OCI-LY7 (cell line): ENCODE results near the gene TRANK1. TPM values are rescaled to one million over a fixed set of nuclear protein-coding genes. Genes with fewer than 3 reads are reported as not detected.

ENCODE experiments used
- BruUV-seq: library from RNA; stranded (reverse); fragments of 400-500 nt; replicated peaks from 2 replicates; lab custom pipeline; 2021; lab: Mats Ljungman, UMichigan
- CTCF ChIA-PET: fragments of 300-600 bp; sonication (Branson Sonifier 250); formaldehyde crosslinking; loops from one replicate; lab custom pipeline; 2022; ENCODE audit warnings: antibody characterized with exemption; ENCODE audit not compliant: unreplicated experiment; lab: Charles Lee
- POLR2A ChIA-PET: fragments of 300-600 bp; sonication (Branson Sonifier 250); formaldehyde crosslinking; loops from one replicate; lab custom pipeline; 2022; ENCODE audit warnings: antibody characterized with exemption; lab: Charles Lee
- DNase-seq: peaks from one replicate; pipeline ENCODE4 v3.0.0-alpha.2; 2015; ENCODE audit warnings: low spot score
- H2AFZ ChIP-seq: fragments of 200-600 bp; sonication (generic), shearing (Covaris generic); 2 replicates; pipeline ENCODE4 v1.6.1; 2014; ENCODE audit warnings: mild to moderate bottlenecking, antibody characterized with exemption, low read length, moderate library complexity
- H3K27ac ChIP-seq: fragments of 200-600 bp; sonication (generic); 2 replicates; pipeline ENCODE4 v1.5.1; 2014; ENCODE audit warnings: mixed run types, low read depth, mild to moderate bottlenecking, moderate library complexity, low read length, inconsistent platforms; ENCODE audit not compliant: poor library complexity, severe bottlenecking
- H3K36me3 ChIP-seq: fragments of 200-600 bp; sonication (generic); 2 replicates; pipeline ENCODE4 v1.6.1; 2014; ENCODE audit warnings: mild to moderate bottlenecking, antibody characterized with exemption, low read length, moderate library complexity, mixed read lengths; ENCODE audit not compliant: insufficient read depth
- H3K4me1 ChIP-seq: fragments of 200-600 bp; sonication (generic); 2 replicates; pipeline ENCODE4 v1.5.1; 2014; ENCODE audit warnings: mild to moderate bottlenecking, low read length; ENCODE audit not compliant: insufficient read depth, poor library complexity, severe bottlenecking
- H3K4me2 ChIP-seq: fragments of 200-600 bp; sonication (generic); 2 replicates; pipeline ENCODE4 v1.6.1; 2014; ENCODE audit warnings: mild to moderate bottlenecking, low read length
- H3K4me3 ChIP-seq: fragments of 200-600 bp; sonication (generic); 2 replicates; pipeline ENCODE4 v1.5.1; 2014; ENCODE audit warnings: mild to moderate bottlenecking, low read depth, low read length; ENCODE audit not compliant: poor library complexity, severe bottlenecking
- H3K79me2 ChIP-seq: fragments of 200-600 bp; sonication (generic); 2 replicates; pipeline ENCODE4 v1.6.1; 2016; ENCODE audit warnings: low read depth, mild to moderate bottlenecking, low read length, moderate library complexity, mixed read lengths; ENCODE audit not compliant: insufficient read depth
- H3K9me2 ChIP-seq: fragments of 200-600 bp; sonication (generic); 2 replicates; pipeline ENCODE4 v1.6.1; 2016; ENCODE audit warnings: mild to moderate bottlenecking, low read length, mixed read lengths; ENCODE audit not compliant: insufficient read depth
- H3K9me3 ChIP-seq: fragments of 200-600 bp; sonication (generic); 2 replicates; pipeline ENCODE4 v1.6.1; 2014; ENCODE audit warnings: mild to moderate bottlenecking, mixed run types, low read length, mixed read lengths
- H4K20me1 ChIP-seq: fragments of 200-600 bp; sonication (generic); 2 replicates; pipeline ENCODE4 v1.6.1; 2014; ENCODE audit warnings: mild to moderate bottlenecking, antibody characterized with exemption, low read length, moderate library complexity, mixed read lengths; ENCODE audit not compliant: insufficient read depth
- CTCF ChIP-seq: fragments of 200-600 bp; sonication (generic); conservative IDR thresholded peaks from 2 replicates; pipeline ENCODE4 v1.5.1; 2014; ENCODE audit warnings: mild to moderate bottlenecking, antibody characterized with exemption, low read length, moderate library complexity, mixed read lengths
- EZH2phosphoT487 ChIP-seq: fragments of 200-600 bp; sonication (generic); IDR thresholded peaks from 2 replicates; pipeline ENCODE4 v1.6.1; 2018; ENCODE audit warnings: low read depth, borderline replicate concordance, mild to moderate bottlenecking, mixed run types, antibody characterized with exemption, low read length, moderate library complexity, mixed read lengths
- intact Hi-C: fragments of 100-400 bp; cut with micrococcal nuclease; formaldehyde crosslinking; loops from one replicate; pipeline ENCODE4 v1.10.0; 2022; ENCODE audit not compliant: unreplicated experiment
- total RNA-seq, 2 experiments: library from RNA; depleted of rRNA in 1 of 2; stranded (reverse); fragments of >200 nt in 1 of 2; shearing (Covaris generic) in 1 of 2; gene quantifications; 2 replicates each; pipeline ENCODE4 v1.2.3, GENCODE V29; 2014 to 2022

The TRANK1 gene
- total RNA-seq, 2 experiments from 2014 or later: 34.9 to 57.1 TPM

DNA sequence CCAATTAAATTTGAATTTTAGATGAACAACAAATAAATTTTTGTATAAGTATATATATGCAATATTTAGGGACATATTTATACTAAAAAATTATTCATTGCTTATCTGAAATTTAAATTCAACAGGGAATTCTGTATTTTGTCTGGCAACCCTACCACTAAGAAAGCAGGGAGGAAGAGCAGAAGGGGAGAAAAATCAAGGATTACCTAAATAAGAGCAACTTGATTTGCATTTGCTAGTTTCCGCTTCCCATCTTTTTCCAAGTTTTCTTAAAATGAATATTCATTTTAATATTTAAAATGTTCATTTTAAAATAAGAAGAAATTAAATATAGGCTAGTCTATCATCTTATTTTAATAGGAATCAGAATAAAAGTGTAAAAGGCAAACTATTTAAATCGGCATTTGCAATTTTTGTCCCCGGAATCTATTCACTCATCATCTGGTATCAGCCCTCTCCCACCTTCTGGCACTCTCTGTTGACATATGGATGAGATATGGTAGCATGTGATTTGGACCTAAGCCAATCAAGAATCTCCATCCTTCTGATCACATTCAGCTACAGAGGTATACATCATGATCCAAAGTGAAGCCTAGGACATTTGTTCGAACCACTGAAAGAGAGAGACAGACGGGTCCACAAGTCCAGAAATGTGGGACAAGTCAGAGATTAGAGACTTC, 82.6 kb downstream of the TRANK1 start:
- no peak overlapping the region for H3K4me2 ChIP-seq
- no peak overlapping the region for H3K27ac ChIP-seq
- H3K4me1 ChIP-seq: no peaks in the 10 kb centered on the region
- intact Hi-C loops: no loop called here
- H3K36me3 ChIP-seq: peaks cover 75% of the 10 kb centered on the region
- no peak for DNase-seq
- H3K4me3 ChIP-seq: no peak overlapping the region
- TF ChIP-seq EZH2phosphoT487: no peak
- no peak for TF ChIP-seq CTCF
- H4K20me1 ChIP-seq: no peaks in the 10 kb centered on the region
- BruUV-seq: no TSS peak
- H3K9me2 ChIP-seq: no peaks in the 10 kb centered on the region
- H3K79me2 ChIP-seq: no peaks in the 10 kb centered on the region
- H2AFZ ChIP-seq: no peak overlapping the region
- CTCF ChIA-PET: no interaction called here
- POLR2A ChIA-PET: interaction anchor here (1.4 kb wide), 1 partner anchor 13 kb away, joined by 3 read pairs; no protein-coding TSS in a partner anchor
- H3K9me3 ChIP-seq: no peaks in the 10 kb centered on the region

- peaks cover 86% of the 10 kb centered on the region for H3K36me3 ChIP-seq
These were observed 85.4 kb downstream of the TRANK1 start for GRCh38 chr3:36859494-36859893.

More at GRCh38 chr3:36859494-36859893, 85.4 kb downstream of the TRANK1 start:
- no peaks in the 10 kb centered on the region for H3K9me2 ChIP-seq
- H3K4me2 ChIP-seq: no peak overlapping the region
- POLR2A ChIA-PET: interaction anchor here (0.6 to 1.1 kb wide), 2 partner anchors 16 to 143 kb away, joined by 3 to 4 read pairs; no protein-coding TSS in a partner anchor
- H3K4me1 ChIP-seq: no peaks in the 10 kb centered on the region
- H3K27ac ChIP-seq: no peak overlapping the region
- no peak for DNase-seq
- intact Hi-C loops: no loop called here
- H4K20me1 ChIP-seq: no peaks in the 10 kb centered on the region
- H2AFZ ChIP-seq: no peak overlapping the region
- no peak overlapping the region for H3K4me3 ChIP-seq
- TF ChIP-seq EZH2phosphoT487: no peak
- TF ChIP-seq CTCF: no peak
- BruUV-seq: no TSS peak
- no peaks in the 10 kb centered on the region for H3K9me3 ChIP-seq
- CTCF ChIA-PET: interaction anchor here (0.7 kb wide), 1 partner anchor 13 kb away, joined by 3 read pairs; no protein-coding TSS in a partner anchor
- no peaks in the 10 kb centered on the region for H3K79me2 ChIP-seq
